PFSK-1 (cell line): ENCODE measurements around the gene MPZL1.

Experiments
- POLR2AphosphoS5 ChIP-seq: IDR thresholded peaks from 2 replicates; pipeline ENCODE4 v1.6.1; 2012; ENCODE audit warnings: low read depth, mild to moderate bottlenecking, control low read depth, low read length, moderate library complexity
- SIN3A ChIP-seq: IDR thresholded peaks from 2 replicates; pipeline ENCODE4 v1.6.1; 2012; ENCODE audit warnings: mild to moderate bottlenecking, low read length, moderate library complexity, borderline replicate concordance; ENCODE audit not compliant: insufficient read depth
- TAF1 ChIP-seq: IDR thresholded peaks from 2 replicates; pipeline ENCODE4 v1.6.1; 2012; ENCODE audit warnings: low read length, control low read depth, borderline replicate concordance; ENCODE audit not compliant: insufficient read depth
- TF ChIP-seq, protein P1 (sequence below), 2 experiments: IDR thresholded peaks; 2 replicates each; pipeline versions ENCODE4 v1.6.1 to v1.8.0; 2011 to 2012; ENCODE audit warnings: low read depth in 2 of 2, low read length in 2 of 2, control low read depth in 1 of 2, inconsistent platforms in 1 of 2, mild to moderate bottlenecking in 1 of 2, moderate library complexity in 1 of 2; ENCODE audit not compliant: insufficient read depth in 1 of 2

DNA sequence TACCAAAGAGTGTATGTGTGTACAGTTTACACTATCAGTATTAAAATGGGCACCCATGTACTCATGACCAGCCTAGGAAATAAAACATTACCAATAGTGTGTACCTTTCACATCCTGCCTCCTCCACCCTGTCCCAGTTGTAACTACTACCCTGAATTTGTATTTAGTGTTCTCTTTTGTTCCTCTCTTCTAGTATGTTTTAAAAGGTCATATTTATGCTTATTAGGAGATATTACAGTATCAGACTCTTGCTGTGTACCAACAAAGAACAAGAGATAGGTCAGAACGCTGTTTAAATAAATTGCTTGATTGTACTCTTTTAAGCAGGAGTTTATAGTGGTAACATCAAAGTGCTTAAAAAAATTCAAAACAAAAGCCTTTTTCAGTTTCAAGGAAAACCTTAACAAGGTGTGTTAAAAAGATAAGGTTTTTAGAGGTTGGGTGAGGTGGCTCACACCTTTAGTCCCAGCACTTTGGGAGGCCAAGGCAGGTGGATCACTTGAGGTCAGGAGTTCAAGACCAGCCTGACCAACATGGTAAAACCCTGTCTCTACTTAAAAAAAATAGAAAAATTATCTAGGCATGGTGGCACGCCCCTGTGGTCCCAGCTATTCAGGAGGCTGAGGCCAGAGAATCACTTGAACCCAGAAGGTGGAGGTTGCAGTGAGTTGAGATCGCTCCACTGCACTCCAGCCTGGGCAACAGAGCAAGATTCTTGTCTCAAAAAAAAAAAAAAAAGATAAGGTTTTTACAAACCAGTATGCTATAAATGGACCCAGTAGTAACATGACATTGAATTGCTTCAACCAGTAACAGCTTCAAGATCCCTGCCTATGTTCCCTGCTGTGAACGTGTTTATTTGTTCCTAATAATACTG is 35.9 kb downstream of the MPZL1 start:
- TF ChIP-seq, protein P1, sequence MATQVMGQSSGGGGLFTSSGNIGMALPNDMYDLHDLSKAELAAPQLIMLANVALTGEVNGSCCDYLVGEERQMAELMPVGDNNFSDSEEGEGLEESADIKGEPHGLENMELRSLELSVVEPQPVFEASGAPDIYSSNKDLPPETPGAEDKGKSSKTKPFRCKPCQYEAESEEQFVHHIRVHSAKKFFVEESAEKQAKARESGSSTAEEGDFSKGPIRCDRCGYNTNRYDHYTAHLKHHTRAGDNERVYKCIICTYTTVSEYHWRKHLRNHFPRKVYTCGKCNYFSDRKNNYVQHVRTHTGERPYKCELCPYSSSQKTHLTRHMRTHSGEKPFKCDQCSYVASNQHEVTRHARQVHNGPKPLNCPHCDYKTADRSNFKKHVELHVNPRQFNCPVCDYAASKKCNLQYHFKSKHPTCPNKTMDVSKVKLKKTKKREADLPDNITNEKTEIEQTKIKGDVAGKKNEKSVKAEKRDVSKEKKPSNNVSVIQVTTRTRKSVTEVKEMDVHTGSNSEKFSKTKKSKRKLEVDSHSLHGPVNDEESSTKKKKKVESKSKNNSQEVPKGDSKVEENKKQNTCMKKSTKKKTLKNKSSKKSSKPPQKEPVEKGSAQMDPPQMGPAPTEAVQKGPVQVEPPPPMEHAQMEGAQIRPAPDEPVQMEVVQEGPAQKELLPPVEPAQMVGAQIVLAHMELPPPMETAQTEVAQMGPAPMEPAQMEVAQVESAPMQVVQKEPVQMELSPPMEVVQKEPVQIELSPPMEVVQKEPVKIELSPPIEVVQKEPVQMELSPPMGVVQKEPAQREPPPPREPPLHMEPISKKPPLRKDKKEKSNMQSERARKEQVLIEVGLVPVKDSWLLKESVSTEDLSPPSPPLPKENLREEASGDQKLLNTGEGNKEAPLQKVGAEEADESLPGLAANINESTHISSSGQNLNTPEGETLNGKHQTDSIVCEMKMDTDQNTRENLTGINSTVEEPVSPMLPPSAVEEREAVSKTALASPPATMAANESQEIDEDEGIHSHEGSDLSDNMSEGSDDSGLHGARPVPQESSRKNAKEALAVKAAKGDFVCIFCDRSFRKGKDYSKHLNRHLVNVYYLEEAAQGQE (IDR thresholded peaks at IDR 0.05; ENCODE audit: insufficient read depth in 1 of 2, low read depth in 2 of 2, low read length in 2 of 2): no peak
- TF ChIP-seq TAF1: no peak
- no peak for TF ChIP-seq POLR2AphosphoS5
- no peak for TF ChIP-seq SIN3A
